Mammary microvascular endothelial cell (primary cell): ENCODE results near the gene LORICRIN. TPM values are rescaled to one million over a fixed set of nuclear protein-coding genes. Genes with fewer than 3 reads are reported as not detected.

Source experiments
- total RNA-seq: library from RNA; depleted of rRNA; stranded (reverse); fragments of >200 nt; gene quantifications from 2 replicates; pipeline ENCODE4 v1.2.3, GENCODE V29; 2015

LORICRIN gene
- not detected in 2 replicates for total RNA-seq

GRCh38 chr1:153259387-153259786 lies at the start of gene LORICRIN:
Gene LORICRIN (plus strand): TSS chr1:153259687. CDS start chr1:153260950, 1,263 bp downstream.

DNA sequence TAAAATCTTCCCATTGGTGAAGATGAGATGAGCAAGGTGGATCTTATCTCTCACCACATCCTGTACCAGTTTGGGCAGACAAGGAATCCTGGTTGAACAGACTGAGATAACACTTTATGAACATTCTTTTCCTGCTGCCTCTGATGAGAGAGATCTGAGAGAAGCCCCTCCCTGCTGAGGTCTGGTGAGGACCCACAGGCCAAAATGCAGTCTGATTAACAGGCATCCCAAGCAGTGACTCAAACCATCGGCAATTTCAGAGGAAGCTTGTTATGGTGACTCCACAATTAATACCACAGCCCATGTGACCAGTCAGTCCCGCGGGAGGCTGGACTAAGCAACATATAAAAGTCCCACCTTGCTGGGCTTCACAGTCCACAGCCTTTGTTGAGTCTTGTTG lies 42.3 kb upstream of the LORICRIN start, which contains the start of gene PRR9:
Gene PRR9 (plus strand): TSS at position 373 of the 400 bp plus-strand sequence. CDS start 561 bp downstream, outside the sequence.

Other genes starting within 250 kb of the LORICRIN start
- not detected in 2 replicates for gene SPRR1B, start 228.5 kb upstream of the LORICRIN start, total RNA-seq
- gene SPRR2D, start 218.6 kb upstream of the LORICRIN start, total RNA-seq, result not detected in 2 replicates
- not detected in 2 replicates for gene SPRR2A, start 202.2 kb upstream of the LORICRIN start, total RNA-seq
- gene SPRR2B, start 188.1 kb upstream of the LORICRIN start, total RNA-seq, result not detected in 2 replicates
- gene SPRR2E, start 165.2 kb upstream of the LORICRIN start, total RNA-seq, result not detected in 2 replicates
- gene SPRR2F, start 146.2 kb upstream of the LORICRIN start, total RNA-seq, result not detected in 2 replicates
- not detected in 2 replicates for gene SPRR2G, start 108.8 kb upstream of the LORICRIN start, total RNA-seq
- not detected in 2 replicates for gene LELP1, start 56.3 kb upstream of the LORICRIN start, total RNA-seq
- gene PRR9, start 42.1 kb upstream of the LORICRIN start, total RNA-seq, result not detected in 2 replicates
- gene PGLYRP3, start 53.3 kb downstream of the LORICRIN start, total RNA-seq, result not detected in 2 replicates
- gene PGLYRP4, start 89.2 kb downstream of the LORICRIN start, total RNA-seq, result not detected in 2 replicates
- not detected in 2 replicates for gene S100A9, start 98.2 kb downstream of the LORICRIN start, total RNA-seq
- not detected in 2 replicates for gene S100A12, start 115.9 kb downstream of the LORICRIN start, total RNA-seq
- gene S100A8, start 131.4 kb downstream of the LORICRIN start, total RNA-seq, result not detected in 2 replicates
- gene S100A7A, start 156.8 kb downstream of the LORICRIN start, total RNA-seq, result not detected in 2 replicates
- gene S100A7, start 201.0 kb downstream of the LORICRIN start, total RNA-seq, result not detected in 2 replicates